HepG2 (cell line): ENCODE data around the gene ADI1. TPM values are rescaled to one million over a fixed set of nuclear protein-coding genes. Genes with fewer than 3 reads are reported as not detected.
A peak's percentile ranks its signal among the peaks of the same experiment; 100 is the strongest.

Experiments
- ATF2 ChIP-seq: sonication (generic); formaldehyde crosslinking; IDR thresholded peaks from 2 replicates; pipeline ENCODE4 v1.4.0; 2020; ENCODE audit warnings: missing genetic modification reagents
- CEBPB ChIP-seq: IDR thresholded peaks from 2 replicates; pipeline ENCODE4 v1.6.1; 2011; ENCODE audit warnings: low read depth, low read length, improper control_type of control experiment, borderline replicate concordance
- GLMP ChIP-seq: sonication (generic); formaldehyde crosslinking; IDR thresholded peaks from 2 replicates; pipeline ENCODE4 v1.9.0; 2021; ENCODE audit warnings: missing genetic modification reagents, mild to moderate bottlenecking, borderline replicate concordance
- HMGA1 ChIP-seq: sonication (generic); formaldehyde crosslinking; conservative IDR thresholded peaks from 2 replicates; pipeline ENCODE4 v1.4.0; 2020; ENCODE audit warnings: missing genetic modification reagents
- NR2F2 ChIP-seq: IDR thresholded peaks from 2 replicates; pipeline ENCODE4 v1.6.1; 2012; ENCODE audit warnings: low read depth, inconsistent platforms, borderline replicate concordance
- RARA ChIP-seq: IDR thresholded peaks from 2 replicates; pipeline ENCODE4 v1.6.1; 2016; ENCODE audit warnings: missing genetic modification reagents, missing compliant biosample characterization
- STAG1 ChIP-seq: sonication (generic); formaldehyde crosslinking; IDR thresholded peaks from 2 replicates; pipeline ENCODE4 v1.4.0; 2020; ENCODE audit warnings: missing genetic modification reagents
- XRCC5 ChIP-seq: fragments of 200-400 bp; formaldehyde crosslinking; optimal IDR thresholded peaks from 2 replicates; pipeline ENCODE3; 2017; ENCODE audit warnings: mild to moderate bottlenecking, low read length
- ZBTB10 ChIP-seq: sonication (generic); formaldehyde crosslinking; IDR thresholded peaks from 2 replicates; pipeline ENCODE4 v1.4.0; 2020; ENCODE audit warnings: missing genetic modification reagents, borderline replicate concordance
- ZFP36L2 ChIP-seq: sonication (generic); formaldehyde crosslinking; IDR thresholded peaks from 2 replicates; pipeline ENCODE4 v1.4.0; 2020; ENCODE audit warnings: missing genetic modification reagents
- ZIK1 ChIP-seq: sonication (generic); formaldehyde crosslinking; IDR thresholded peaks from 2 replicates; pipeline ENCODE4 v1.5.0; 2020; ENCODE audit warnings: mild to moderate bottlenecking, low read depth, missing genetic modification reagents, borderline replicate concordance
- ZNF263 ChIP-seq: sonication (generic); formaldehyde crosslinking; IDR thresholded peaks from 2 replicates; pipeline ENCODE4 v1.4.0; 2020; ENCODE audit warnings: missing genetic modification reagents
- ZNF543 ChIP-seq: sonication (generic); formaldehyde crosslinking; IDR thresholded peaks from 2 replicates; pipeline ENCODE4 v1.4.0; 2020; ENCODE audit warnings: mild to moderate bottlenecking, missing genetic modification reagents
- ZNF597 ChIP-seq: sonication (generic); formaldehyde crosslinking; IDR thresholded peaks from 2 replicates; pipeline ENCODE4 v1.5.0; 2020; ENCODE audit warnings: missing genetic modification reagents
- ZNF788 ChIP-seq: sonication (generic); formaldehyde crosslinking; IDR thresholded peaks from 2 replicates; pipeline ENCODE4 v1.5.0; 2020; ENCODE audit warnings: mild to moderate bottlenecking, missing genetic modification reagents, borderline replicate concordance
- polyA plus RNA-seq, 8 experiments: library from polyadenylated mRNA; depleted of rRNA in 3 of 8; stranded (reverse) in 7 of 8; unstranded in 1 of 8; fragments of >200 nt; fragmentation: Illumina TruSeq in 4 of 8; extraction: Trizol in 4 of 8; gene quantifications; 2 replicates each; pipeline versions ENCODE4 v1.2.1 to v1.2.3, GENCODE V29; 2011 to 2016; ENCODE audit warnings: low read depth in 4 of 8, missing spikeins in 1 of 8, mixed read lengths in 1 of 8; ENCODE audit not compliant: insufficient read depth in 1 of 8
- total RNA-seq, 5 experiments: library from RNA; depleted of rRNA; stranded (reverse); fragments of >200 nt; fragmentation: Illumina TruSeq; extraction: Trizol; gene quantifications; 2 replicates each; pipeline ENCODE4 v1.2.3, GENCODE V29; 2016; ENCODE audit warnings: low read depth in 1 of 5
- TF ChIP-seq, protein P1 (sequence below): IDR thresholded peaks from 2 replicates; pipeline ENCODE4 v1.6.1; 2016; ENCODE audit warnings: mild to moderate bottlenecking
- TF ChIP-seq, protein P2 (sequence below): conservative IDR thresholded peaks from 2 replicates; pipeline ENCODE4 v1.6.1; 2018; ENCODE audit warnings: missing genetic modification reagents
- TF ChIP-seq, protein P3 (sequence below): sonication (generic); formaldehyde crosslinking; IDR thresholded peaks from 2 replicates; pipeline ENCODE4 v1.5.1; 2020; ENCODE audit warnings: mild to moderate bottlenecking, moderate library complexity, missing genetic modification reagents

Gene ADI1
- total and polyA plus RNA-seq, 2 of the 13 experiments (the other 11 are each of a cell fraction or from before 2014, with no cell fraction given) = 28.7 to 123 TPM

DNA sequence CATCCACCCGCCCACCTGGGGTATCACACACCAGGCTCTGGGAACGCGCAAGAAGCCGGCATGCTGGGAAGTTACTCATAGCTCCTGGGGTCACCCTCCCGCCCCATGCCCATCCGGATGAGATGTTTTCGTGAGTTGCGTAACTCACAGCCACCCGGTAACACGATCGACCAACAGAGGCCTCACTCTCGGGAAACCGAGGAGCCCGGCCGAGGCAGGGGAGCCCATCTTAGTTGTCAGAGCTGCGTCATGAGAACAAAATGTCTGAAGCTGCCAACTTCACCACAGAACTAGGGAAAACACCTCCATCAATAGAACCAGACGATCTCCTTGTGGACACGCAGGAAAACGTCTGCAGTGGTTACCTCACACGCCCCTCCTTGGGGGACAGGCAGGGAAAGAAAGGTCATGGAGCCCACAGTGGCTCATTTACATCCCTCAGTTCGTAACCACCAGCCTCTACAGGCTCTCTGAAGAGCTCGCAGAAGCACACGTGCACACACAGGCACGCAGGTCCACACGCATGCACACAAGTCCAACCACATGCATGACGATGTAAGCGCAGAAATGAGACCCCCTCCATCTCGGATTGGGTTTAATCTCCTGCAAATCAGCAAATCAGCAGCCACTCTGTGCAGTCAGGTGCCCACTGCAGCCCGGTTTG lies 26.2 kb downstream of the ADI1 start (continued):
- TF ChIP-seq ZBTB10 (CRISPR knock-in tag) (0 out of 2 replicates have a peak, but pooled peaks have one; percentile 21), ZNF597 (CRISPR knock-in tag) (no peak), NR2F2 (peak; percentile 41; the same call in 1 of the 2 replicates), HMGA1 (CRISPR knock-in tag) (no peak), CEBPB (peak; percentile 98), ZIK1 (no peak), ZNF543 (peak; percentile 66; the same call in 1 of the 2 replicates), ZNF263 (CRISPR knock-in tag) (0 out of 2 replicates have a peak, but pooled peaks have one; percentile 10), STAG1 (CRISPR knock-in tag) (peak; percentile 35; the same call in 1 of the 2 replicates), ZFP36L2 (CRISPR knock-in tag) (no peak), GLMP (CRISPR knock-in tag) (no peak), XRCC5 (no peak), RARA (CRISPR knock-in tag) (peak; percentile 73), ZNF788 (peak; percentile 75), ATF2 (CRISPR knock-in tag) (no peak)
- TF ChIP-seq, protein P1, sequence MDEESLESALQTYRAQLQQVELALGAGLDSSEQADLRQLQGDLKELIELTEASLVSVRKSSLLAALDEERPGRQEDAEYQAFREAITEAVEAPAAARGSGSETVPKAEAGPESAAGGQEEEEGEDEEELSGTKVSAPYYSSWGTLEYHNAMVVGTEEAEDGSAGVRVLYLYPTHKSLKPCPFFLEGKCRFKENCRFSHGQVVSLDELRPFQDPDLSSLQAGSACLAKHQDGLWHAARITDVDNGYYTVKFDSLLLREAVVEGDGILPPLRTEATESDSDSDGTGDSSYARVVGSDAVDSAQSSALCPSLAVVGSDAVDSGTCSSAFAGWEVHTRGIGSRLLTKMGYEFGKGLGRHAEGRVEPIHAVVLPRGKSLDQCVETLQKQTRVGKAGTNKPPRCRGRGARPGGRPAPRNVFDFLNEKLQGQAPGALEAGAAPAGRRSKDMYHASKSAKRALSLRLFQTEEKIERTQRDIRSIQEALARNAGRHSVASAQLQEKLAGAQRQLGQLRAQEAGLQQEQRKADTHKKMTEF (CRISPR knock-in tag) = peak; percentile 73
- TF ChIP-seq, protein P2, sequence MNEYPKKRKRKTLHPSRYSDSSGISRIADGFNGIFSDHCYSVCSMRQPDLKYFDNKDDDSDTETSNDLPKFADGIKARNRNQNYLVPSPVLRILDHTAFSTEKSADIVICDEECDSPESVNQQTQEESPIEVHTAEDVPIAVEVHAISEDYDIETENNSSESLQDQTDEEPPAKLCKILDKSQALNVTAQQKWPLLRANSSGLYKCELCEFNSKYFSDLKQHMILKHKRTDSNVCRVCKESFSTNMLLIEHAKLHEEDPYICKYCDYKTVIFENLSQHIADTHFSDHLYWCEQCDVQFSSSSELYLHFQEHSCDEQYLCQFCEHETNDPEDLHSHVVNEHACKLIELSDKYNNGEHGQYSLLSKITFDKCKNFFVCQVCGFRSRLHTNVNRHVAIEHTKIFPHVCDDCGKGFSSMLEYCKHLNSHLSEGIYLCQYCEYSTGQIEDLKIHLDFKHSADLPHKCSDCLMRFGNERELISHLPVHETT = peak; percentile 88; the same call in 1 of the 2 replicates
- TF ChIP-seq, protein P3, sequence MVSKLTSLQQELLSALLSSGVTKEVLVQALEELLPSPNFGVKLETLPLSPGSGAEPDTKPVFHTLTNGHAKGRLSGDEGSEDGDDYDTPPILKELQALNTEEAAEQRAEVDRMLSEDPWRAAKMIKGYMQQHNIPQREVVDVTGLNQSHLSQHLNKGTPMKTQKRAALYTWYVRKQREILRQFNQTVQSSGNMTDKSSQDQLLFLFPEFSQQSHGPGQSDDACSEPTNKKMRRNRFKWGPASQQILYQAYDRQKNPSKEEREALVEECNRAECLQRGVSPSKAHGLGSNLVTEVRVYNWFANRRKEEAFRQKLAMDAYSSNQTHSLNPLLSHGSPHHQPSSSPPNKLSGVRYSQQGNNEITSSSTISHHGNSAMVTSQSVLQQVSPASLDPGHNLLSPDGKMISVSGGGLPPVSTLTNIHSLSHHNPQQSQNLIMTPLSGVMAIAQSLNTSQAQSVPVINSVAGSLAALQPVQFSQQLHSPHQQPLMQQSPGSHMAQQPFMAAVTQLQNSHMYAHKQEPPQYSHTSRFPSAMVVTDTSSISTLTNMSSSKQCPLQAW (CRISPR knock-in tag) = peak; percentile 54
